ENCODE measurements around the gene ICAM1.

- TF ChIP-seq SIN3A (IDR thresholded peaks at IDR 0.05; ENCODE audit: borderline replicate concordance, insufficient read depth, low read length) (no peak), REST (IDR thresholded peaks at IDR 0.05; ENCODE audit: insufficient read depth in 1 of 2, low read depth in 2 of 2, low read length in 2 of 2) (no peak), TAF1 (IDR thresholded peaks at IDR 0.05; ENCODE audit: borderline replicate concordance, insufficient read depth, low read length) (no peak)
Observed at GRCh38 chr19:10233946-10234345, 37.0 kb upstream of the ICAM1 start.

All from PFSK-1 (cell line).